HepG2 (cell line): ENCODE results near the gene EXOC3L4. TPM values are rescaled to one million over a fixed set of nuclear protein-coding genes. Genes with fewer than 3 reads are reported as not detected.

Source experiments
- BCL6 ChIP-seq: IDR thresholded peaks from 2 replicates; pipeline ENCODE4 v1.6.1; 2016; ENCODE audit warnings: missing genetic modification reagents, missing compliant biosample characterization
- KLF6 ChIP-seq: IDR thresholded peaks from 2 replicates; pipeline ENCODE4 v1.8.0; 2016; ENCODE audit warnings: missing biosample characterization, missing genetic modification reagents
- NFIC ChIP-seq: IDR thresholded peaks from 2 replicates; pipeline ENCODE4 v1.6.1; 2012; ENCODE audit warnings: mild to moderate bottlenecking, low read length, inconsistent platforms
- NR2F1 ChIP-seq, 2 experiments: fragments of 450-650 bp in 1 of 2; formaldehyde crosslinking in 1 of 2; IDR thresholded peaks; 2 replicates each; pipeline versions ENCODE4 v1.5.0 to v1.6.1; 2016 to 2020; ENCODE audit warnings: mild to moderate bottlenecking in 1 of 2, missing compliant biosample characterization in 1 of 2, missing genetic modification reagents in 1 of 2, moderate library complexity in 1 of 2
- PLRG1 ChIP-seq: fragments of 450-650 bp; conservative IDR thresholded peaks from 2 replicates; pipeline ENCODE4 v1.6.1; 2016
- RAD51 ChIP-seq: fragments of 450-650 bp; IDR thresholded peaks from 2 replicates; pipeline ENCODE4 v1.6.1; 2016; ENCODE audit warnings: borderline replicate concordance
- REXO4 ChIP-seq: sonication (generic); formaldehyde crosslinking; IDR thresholded peaks from 2 replicates; pipeline ENCODE4 v1.8.0; 2022; ENCODE audit warnings: missing genetic modification reagents, mild to moderate bottlenecking, borderline replicate concordance
- ZC3H4 ChIP-seq: sonication (generic); formaldehyde crosslinking; IDR thresholded peaks from 2 replicates; pipeline ENCODE4 v1.4.0; 2020; ENCODE audit warnings: missing genetic modification reagents, borderline replicate concordance
- ZFP36 ChIP-seq: fragments of 150-350 bp; IDR thresholded peaks from 2 replicates; pipeline ENCODE4 v1.6.1; 2018; ENCODE audit warnings: borderline replicate concordance, low read length, low read depth; ENCODE audit not compliant: partially characterized antibody
- ZNF20 ChIP-seq: sonication (generic); formaldehyde crosslinking; IDR thresholded peaks from 2 replicates; pipeline ENCODE4 v1.4.0; 2020; ENCODE audit warnings: mild to moderate bottlenecking, moderate library complexity, missing genetic modification reagents
- ZNF251 ChIP-seq: sonication (generic); formaldehyde crosslinking; IDR thresholded peaks from 2 replicates; pipeline ENCODE4 v1.9.0; 2021; ENCODE audit warnings: mild to moderate bottlenecking, missing genetic modification reagents
- ZNF773 ChIP-seq: sonication (generic); formaldehyde crosslinking; IDR thresholded peaks from 2 replicates; pipeline ENCODE4 v1.4.0; 2020; ENCODE audit warnings: missing genetic modification reagents, borderline replicate concordance
- polyA plus RNA-seq, 8 experiments: library from polyadenylated mRNA; depleted of rRNA in 3 of 8; stranded (reverse) in 7 of 8; unstranded in 1 of 8; fragments of >200 nt; fragmentation: Illumina TruSeq in 4 of 8; extraction: Trizol in 4 of 8; gene quantifications; 2 replicates each; pipeline versions ENCODE4 v1.2.1 to v1.2.3, GENCODE V29; 2011 to 2016; ENCODE audit warnings: low read depth in 4 of 8, missing spikeins in 1 of 8, mixed read lengths in 1 of 8; ENCODE audit not compliant: insufficient read depth in 1 of 8
- total RNA-seq, 5 experiments: library from RNA; depleted of rRNA; stranded (reverse); fragments of >200 nt; fragmentation: Illumina TruSeq; extraction: Trizol; gene quantifications; 2 replicates each; pipeline ENCODE4 v1.2.3, GENCODE V29; 2016; ENCODE audit warnings: low read depth in 1 of 5
- TF ChIP-seq, protein P1 (sequence below): sonication (generic); formaldehyde crosslinking; IDR thresholded peaks from 2 replicates; pipeline ENCODE4 v1.9.0; 2022; ENCODE audit warnings: missing genetic modification reagents, mild to moderate bottlenecking, borderline replicate concordance
- TF ChIP-seq, protein P2 (sequence below): sonication (generic); formaldehyde crosslinking; IDR thresholded peaks from 2 replicates; pipeline ENCODE4 v1.4.0; 2020; ENCODE audit warnings: missing genetic modification reagents
- TF ChIP-seq, protein P3 (sequence below): sonication (generic); IDR thresholded peaks from 2 replicates; pipeline ENCODE4 v1.6.1; 2016; ENCODE audit warnings: low read depth, borderline replicate concordance
- TF ChIP-seq, protein P4 (sequence below): sonication (generic); formaldehyde crosslinking; IDR thresholded peaks from 2 replicates; pipeline ENCODE4 v1.8.0; 2022; ENCODE audit warnings: missing genetic modification reagents, mild to moderate bottlenecking, inconsistent platforms, borderline replicate concordance
- TF ChIP-seq, protein P5 (sequence below): sonication (generic); formaldehyde crosslinking; conservative IDR thresholded peaks from 2 replicates; pipeline ENCODE4 v1.4.0; 2020; ENCODE audit warnings: mild to moderate bottlenecking, missing genetic modification reagents, moderate library complexity

EXOC3L4 gene
- total and polyA plus RNA-seq, 2 of the 13 experiments (the other 11 are each of a cell fraction or from before 2014, with no cell fraction given), result 11.8 to 27.0 TPM

DNA sequence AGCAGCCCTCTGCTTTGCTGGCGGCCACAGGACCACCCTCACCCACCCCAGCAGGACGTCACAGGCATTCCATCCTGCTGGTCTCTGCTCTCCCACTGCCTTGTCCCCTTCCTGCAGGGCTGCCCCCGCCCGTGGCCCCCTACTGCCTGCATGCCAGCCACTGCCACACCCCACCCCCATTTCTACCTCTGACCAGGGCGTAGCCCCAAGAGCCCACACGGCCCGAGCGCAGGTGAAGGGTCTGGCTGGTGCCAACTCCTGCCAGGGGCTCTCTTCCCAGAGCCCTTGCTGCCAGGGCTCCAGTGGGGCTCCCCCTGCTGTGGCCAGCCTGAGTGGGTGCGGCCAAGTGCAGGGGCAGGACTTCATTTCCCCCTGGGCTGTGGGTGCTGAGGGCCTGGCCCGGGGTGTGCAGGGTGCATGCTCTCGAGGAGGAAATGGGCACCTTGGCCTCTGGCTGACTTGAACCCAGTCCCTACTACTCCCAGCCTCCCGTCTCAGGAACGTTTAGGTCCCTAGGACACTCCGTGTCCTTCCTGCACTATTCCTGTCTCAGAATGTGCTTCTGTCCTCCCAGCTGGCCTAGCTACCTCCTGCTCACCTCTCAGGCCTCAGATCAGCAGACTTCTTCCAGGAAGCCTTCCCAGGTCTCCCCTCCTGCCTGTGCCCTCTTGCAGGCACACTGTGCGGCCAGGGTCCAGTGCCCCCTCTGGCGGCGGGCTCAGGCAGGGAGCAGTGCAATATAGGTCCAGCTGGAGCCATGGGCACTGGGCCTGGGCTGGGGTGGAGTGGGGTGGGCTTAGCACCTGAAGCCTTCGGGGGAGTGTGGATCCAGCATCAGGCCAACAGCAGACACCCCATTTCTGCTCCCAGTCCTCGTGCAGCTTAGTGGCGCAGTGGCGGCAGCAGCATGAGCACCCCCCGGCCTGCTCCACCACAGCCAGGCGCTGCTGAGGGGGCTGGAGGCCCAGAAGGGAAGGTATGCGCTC lies 9.1 kb upstream of the EXOC3L4 start (continued):
- TF ChIP-seq, protein P1, sequence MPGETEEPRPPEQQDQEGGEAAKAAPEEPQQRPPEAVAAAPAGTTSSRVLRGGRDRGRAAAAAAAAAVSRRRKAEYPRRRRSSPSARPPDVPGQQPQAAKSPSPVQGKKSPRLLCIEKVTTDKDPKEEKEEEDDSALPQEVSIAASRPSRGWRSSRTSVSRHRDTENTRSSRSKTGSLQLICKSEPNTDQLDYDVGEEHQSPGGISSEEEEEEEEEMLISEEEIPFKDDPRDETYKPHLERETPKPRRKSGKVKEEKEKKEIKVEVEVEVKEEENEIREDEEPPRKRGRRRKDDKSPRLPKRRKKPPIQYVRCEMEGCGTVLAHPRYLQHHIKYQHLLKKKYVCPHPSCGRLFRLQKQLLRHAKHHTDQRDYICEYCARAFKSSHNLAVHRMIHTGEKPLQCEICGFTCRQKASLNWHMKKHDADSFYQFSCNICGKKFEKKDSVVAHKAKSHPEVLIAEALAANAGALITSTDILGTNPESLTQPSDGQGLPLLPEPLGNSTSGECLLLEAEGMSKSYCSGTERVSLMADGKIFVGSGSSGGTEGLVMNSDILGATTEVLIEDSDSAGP (CRISPR knock-in tag), result 0 out of 2 replicates have a peak, but pooled peaks have one; percentile 25
- TF ChIP-seq, protein P2, sequence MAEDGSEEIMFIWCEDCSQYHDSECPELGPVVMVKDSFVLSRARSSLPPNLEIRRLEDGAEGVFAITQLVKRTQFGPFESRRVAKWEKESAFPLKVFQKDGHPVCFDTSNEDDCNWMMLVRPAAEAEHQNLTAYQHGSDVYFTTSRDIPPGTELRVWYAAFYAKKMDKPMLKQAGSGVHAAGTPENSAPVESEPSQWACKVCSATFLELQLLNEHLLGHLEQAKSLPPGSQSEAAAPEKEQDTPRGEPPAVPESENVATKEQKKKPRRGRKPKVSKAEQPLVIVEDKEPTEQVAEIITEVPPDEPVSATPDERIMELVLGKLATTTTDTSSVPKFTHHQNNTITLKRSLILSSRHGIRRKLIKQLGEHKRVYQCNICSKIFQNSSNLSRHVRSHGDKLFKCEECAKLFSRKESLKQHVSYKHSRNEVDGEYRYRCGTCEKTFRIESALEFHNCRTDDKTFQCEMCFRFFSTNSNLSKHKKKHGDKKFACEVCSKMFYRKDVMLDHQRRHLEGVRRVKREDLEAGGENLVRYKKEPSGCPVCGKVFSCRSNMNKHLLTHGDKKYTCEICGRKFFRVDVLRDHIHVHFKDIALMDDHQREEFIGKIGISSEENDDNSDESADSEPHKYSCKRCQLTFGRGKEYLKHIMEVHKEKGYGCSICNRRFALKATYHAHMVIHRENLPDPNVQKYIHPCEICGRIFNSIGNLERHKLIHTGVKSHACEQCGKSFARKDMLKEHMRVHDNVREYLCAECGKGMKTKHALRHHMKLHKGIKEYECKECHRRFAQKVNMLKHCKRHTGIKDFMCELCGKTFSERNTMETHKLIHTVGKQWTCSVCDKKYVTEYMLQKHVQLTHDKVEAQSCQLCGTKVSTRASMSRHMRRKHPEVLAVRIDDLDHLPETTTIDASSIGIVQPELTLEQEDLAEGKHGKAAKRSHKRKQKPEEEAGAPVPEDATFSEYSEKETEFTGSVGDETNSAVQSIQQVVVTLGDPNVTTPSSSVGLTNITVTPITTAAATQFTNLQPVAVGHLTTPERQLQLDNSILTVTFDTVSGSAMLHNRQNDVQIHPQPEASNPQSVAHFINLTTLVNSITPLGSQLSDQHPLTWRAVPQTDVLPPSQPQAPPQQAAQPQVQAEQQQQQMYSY (CRISPR knock-in tag), result no peak
- TF ChIP-seq ZNF251 (no peak), PLRG1 (no peak), RAD51 (no peak), REXO4 (CRISPR knock-in tag) (no peak), ZC3H4 (no peak), ZNF20 (no peak), BCL6 (no peak), KLF6 (CRISPR knock-in tag) (no peak), NFIC (no peak), ZNF773 (CRISPR knock-in tag) (no peak), ZFP36 (peak; percentile 41), NR2F1 (CRISPR knock-in tag; IDR thresholded peaks at IDR 0.05) (no peak)
- TF ChIP-seq, protein P3, sequence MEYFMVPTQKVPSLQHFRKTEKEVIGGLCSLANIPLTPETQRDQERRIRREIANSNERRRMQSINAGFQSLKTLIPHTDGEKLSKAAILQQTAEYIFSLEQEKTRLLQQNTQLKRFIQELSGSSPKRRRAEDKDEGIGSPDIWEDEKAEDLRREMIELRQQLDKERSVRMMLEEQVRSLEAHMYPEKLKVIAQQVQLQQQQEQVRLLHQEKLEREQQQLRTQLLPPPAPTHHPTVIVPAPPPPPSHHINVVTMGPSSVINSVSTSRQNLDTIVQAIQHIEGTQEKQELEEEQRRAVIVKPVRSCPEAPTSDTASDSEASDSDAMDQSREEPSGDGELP, result peak; percentile 21; the same call in 1 of the 2 replicates
- TF ChIP-seq, protein P4, sequence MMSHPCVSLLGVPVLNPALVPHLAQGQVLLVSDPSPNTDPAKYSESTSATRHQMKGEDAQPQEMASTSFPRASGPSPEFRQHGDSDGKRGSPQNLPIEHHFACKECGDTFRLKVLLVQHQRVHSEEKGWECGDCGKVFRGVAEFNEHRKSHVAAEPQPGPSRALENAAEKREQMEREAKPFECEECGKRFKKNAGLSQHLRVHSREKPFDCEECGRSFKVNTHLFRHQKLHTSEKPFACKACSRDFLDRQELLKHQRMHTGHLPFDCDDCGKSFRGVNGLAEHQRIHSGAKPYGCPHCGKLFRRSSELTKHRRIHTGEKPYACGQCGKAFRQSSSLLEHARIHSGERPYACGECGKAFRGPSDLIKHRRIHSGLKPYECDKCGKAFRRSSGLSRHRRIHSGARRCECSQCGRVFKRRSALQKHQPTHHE (CRISPR knock-in tag), result no peak
- TF ChIP-seq, protein P5, sequence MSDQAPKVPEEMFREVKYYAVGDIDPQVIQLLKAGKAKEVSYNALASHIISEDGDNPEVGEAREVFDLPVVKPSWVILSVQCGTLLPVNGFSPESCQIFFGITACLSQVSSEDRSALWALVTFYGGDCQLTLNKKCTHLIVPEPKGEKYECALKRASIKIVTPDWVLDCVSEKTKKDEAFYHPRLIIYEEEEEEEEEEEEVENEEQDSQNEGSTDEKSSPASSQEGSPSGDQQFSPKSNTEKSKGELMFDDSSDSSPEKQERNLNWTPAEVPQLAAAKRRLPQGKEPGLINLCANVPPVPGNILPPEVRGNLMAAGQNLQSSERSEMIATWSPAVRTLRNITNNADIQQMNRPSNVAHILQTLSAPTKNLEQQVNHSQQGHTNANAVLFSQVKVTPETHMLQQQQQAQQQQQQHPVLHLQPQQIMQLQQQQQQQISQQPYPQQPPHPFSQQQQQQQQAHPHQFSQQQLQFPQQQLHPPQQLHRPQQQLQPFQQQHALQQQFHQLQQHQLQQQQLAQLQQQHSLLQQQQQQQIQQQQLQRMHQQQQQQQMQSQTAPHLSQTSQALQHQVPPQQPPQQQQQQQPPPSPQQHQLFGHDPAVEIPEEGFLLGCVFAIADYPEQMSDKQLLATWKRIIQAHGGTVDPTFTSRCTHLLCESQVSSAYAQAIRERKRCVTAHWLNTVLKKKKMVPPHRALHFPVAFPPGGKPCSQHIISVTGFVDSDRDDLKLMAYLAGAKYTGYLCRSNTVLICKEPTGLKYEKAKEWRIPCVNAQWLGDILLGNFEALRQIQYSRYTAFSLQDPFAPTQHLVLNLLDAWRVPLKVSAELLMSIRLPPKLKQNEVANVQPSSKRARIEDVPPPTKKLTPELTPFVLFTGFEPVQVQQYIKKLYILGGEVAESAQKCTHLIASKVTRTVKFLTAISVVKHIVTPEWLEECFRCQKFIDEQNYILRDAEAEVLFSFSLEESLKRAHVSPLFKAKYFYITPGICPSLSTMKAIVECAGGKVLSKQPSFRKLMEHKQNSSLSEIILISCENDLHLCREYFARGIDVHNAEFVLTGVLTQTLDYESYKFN (CRISPR knock-in tag), result no peak
